ENCODE measurements around the gene RCVRN.

- TF ChIP-seq POLR2A (IDR thresholded peaks at IDR 0.05): no peak
- TF ChIP-seq CTCF (IDR thresholded peaks at IDR 0.05 in 8 of 11, conservative IDR thresholded peaks at IDR 0.05 in 3 of 11): no peak
Measured at GRCh38 chr17:9937901-9938300, 32.8 kb upstream of the RCVRN start.

All from spleen (tissue), 7 donors.